ENCODE data around the gene CHD5.

DNA sequence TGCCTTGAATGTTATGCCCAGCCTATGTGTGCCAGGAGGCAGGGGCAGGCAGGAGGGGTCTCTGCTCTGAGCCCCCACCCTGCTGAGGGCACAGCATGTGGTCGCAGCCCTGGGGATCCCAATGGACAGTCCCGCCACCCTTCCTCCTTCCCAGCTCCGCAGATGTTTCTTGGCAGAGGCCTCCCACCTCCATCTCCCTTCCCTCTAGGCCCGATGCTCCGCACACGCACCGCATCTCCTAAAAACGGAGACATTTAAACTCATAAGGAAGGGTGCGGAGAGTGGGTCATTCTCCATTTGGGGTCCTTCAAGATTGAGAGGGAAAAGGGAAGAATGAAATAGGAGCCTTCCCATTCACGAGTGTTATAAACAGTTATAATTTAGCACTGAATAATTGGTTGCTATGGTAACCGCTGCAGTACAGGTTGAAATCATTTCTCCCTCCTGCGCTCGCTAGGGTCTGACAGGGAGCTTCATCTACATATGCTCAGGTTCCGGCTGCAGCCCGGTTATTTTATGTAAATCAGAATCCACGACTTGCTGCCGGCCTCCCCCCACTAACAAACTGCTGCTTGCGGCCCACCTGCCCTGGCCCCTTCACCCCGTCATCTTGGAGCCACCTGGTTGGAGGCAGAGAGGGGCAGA is 16.0 kb downstream of the CHD5 start:
- no peak for TF ChIP-seq POLR2A (IDR thresholded peaks at IDR 0.05)
- TF ChIP-seq, protein P1, sequence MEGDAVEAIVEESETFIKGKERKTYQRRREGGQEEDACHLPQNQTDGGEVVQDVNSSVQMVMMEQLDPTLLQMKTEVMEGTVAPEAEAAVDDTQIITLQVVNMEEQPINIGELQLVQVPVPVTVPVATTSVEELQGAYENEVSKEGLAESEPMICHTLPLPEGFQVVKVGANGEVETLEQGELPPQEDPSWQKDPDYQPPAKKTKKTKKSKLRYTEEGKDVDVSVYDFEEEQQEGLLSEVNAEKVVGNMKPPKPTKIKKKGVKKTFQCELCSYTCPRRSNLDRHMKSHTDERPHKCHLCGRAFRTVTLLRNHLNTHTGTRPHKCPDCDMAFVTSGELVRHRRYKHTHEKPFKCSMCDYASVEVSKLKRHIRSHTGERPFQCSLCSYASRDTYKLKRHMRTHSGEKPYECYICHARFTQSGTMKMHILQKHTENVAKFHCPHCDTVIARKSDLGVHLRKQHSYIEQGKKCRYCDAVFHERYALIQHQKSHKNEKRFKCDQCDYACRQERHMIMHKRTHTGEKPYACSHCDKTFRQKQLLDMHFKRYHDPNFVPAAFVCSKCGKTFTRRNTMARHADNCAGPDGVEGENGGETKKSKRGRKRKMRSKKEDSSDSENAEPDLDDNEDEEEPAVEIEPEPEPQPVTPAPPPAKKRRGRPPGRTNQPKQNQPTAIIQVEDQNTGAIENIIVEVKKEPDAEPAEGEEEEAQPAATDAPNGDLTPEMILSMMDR (IDR thresholded peaks at IDR 0.05), result no peak
